GM23248 (cell line): ENCODE results near the gene UBE2E3.

Experiments
- EZH2 ChIP-seq: fragments of 200-600 bp; sonication (generic); IDR thresholded peaks from 2 replicates; pipeline ENCODE4 v1.6.1; 2018; ENCODE audit warnings: antibody characterized with exemption, mild to moderate bottlenecking; ENCODE audit not compliant: insufficient read depth, poor library complexity, severe bottlenecking
- EZH2phosphoT487 ChIP-seq: fragments of 200-600 bp; sonication (generic); IDR thresholded peaks from 2 replicates; pipeline ENCODE4 v1.6.1; 2018; ENCODE audit warnings: antibody characterized with exemption, moderate library complexity, mild to moderate bottlenecking, low read depth; ENCODE audit not compliant: insufficient read depth

DNA sequence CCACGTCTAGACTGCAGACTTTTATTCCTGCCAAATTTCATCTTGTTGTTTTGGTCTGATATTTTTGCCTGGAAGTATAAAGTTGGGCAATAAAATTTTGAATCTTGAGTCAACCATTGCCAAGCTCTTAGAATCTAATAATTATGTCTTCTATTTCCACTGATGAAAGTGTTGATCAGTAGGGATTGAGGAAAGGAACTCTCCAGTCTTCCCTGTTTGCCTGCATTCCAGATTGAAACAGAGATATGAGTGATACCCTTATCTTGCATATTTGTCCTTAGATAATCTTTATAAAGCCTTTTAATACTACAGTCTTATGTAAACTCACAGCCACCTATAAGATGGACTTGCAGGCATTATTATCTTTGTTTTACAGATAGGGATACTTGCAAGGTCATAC is 45.5 kb upstream of the UBE2E3 start:
- no peak for TF ChIP-seq EZH2
- no peak for TF ChIP-seq EZH2phosphoT487
